ENCODE results near the gene PLA2G2F.

Gene PLA2G2F

DNA sequence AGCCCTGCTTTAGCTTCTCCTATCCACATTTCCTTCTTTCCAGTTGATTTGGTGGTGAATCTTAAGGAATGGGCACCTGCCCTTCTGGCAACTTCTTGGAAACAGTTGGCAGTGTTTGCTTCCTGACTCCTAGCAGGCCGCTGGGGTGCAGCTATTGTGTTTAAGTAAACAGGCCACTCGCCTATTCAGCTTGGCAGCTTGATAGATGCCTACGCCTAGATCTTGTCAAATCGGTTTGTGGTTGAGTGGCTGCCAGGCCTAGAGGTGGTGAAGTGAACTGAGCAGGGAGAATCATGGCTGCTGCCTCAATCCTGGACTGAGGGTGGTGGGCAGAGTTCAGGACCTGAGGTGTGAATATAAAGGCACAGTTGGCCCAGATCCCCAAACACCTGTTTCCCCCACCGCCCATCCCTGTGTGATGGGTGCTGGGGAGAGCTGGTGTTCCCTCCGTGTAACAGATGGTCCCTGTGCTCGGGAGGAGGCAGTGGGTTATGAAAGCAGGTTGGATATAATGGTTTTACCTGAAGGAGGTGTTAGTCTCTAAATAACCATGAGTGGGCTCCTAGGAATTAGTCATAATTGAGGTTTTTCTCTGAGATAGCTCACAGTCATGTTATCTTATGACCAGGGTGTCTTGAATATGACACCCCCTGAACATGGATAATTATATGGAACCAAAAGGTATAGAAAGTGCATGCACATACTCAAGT is 48.1 kb downstream of the PLA2G2F start:
- H3K27ac ChIP-seq, result no peak overlapping the region
- DNase-seq (ENCODE audit: low read depth, low spot score), result no peak

DNA sequence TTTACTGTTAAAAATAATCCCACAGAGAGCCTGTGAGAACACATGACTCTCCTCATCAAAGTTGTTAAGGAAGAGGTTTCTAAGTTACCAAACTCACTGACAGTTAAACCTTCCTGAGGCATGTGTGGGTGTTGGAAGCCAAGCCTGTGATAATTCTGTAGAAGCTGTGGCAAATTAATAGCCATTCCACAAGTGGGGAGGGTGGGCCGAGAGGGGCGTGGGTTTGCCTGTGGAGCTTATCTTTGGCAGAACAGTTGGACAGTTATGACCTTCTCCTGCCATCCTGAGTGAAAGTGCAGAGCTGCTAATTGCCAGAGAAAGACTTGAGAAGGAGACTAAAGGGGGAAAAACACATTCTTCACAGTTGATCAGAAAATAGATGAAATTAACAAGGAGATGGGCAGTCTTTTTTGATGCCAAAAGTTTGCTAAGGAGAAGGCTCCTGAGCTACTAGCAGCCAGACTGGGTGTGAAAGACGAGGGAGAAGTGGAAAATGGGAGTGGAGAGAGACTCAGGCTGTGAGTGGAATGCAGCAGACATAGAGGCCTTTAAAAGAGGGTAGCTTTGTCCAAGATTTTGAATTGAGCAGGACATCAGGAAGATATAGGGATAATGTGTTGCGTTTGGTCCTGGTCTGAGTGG is 48.8 kb downstream of the PLA2G2F start:
- no peak for DNase-seq (ENCODE audit: low read depth, low spot score)
- no peak overlapping the region for H3K27ac ChIP-seq

DNA sequence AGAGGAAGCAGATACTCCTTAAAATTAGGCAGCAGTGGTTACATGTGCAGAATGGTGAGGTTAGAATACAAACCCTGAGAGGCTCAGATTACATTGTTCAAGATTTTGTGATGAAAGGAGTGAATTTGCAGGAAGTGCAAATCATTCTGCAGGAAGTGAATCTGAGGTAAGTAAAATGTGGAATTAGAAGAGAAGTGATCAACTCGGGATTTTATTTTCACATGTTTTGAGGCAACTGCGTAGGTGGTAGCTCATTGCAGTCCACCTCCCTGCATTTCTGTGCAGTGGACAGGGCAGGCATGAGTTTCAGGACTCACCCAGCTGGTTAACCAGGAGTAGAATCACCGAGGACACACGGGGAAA is 49.3 kb downstream of the PLA2G2F start:
- H3K27ac ChIP-seq, result no peak overlapping the region
- DNase-seq (ENCODE audit: low read depth, low spot score), result no peak

DNA sequence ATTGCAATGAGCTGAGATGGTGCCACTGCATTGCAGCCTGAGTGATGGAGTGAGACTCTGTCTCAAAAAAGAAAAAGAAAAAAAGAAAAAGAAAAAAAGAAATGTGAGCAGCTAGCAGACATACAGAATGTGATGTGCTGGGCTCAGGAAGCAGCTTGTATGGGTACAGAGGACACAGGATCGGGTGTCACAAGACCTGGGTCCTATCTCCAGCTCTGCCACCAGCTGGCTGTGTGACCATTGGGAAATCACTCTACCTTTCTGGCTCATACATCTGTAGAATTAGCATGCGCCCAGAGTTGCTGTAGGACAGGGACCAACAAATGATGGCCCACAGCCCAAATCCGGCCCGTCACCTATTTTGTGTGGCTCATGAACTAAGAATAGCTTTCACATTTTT is 50.5 kb downstream of the PLA2G2F start:
- no peak overlapping the region for H3K27ac ChIP-seq
- no peak for DNase-seq (ENCODE audit: low read depth, low spot score)

DNA sequence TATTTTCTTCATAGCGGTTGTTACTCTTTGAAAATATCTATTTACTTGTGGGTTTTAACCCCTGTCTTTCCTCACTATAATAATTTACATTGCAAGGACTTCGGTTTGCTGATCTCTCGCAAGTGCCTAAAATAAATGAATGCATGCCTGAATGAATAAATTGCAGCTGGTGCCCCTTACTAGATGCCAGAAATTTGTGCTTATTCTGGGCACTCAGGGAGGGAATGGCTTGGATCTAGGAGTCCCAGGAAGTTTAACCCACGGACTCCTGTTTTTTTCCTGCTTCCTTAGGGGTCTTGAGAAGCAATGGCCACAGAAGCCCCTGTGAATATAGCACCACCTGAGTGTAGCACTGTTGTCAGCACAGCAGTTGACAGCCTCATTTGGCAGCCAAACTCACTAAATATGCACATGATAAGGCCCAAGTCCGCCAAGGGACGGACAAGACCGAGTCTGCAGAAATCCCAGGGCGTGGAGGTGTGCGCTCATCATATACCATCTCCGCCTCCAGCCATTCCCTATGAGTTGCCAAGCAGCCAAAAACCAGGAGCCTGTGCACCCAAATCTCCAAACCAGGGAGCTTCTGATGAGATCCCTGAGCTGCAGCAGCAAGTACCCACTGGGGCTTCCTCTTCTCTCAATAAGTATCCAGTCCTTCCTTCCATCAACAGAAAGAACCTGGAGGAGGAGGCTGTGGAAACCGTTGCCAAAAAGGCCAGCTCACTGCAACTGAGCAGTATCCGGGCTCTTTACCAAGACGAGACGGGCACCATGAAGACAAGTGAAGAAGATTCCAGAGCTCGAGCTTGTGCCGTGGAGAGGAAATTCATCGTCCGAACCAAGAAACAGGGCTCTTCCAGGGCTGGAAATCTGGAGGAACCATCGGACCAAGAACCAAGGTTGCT is 51.4 kb downstream of the PLA2G2F start:
- no peak overlapping the region for H3K27ac ChIP-seq
- no peak for DNase-seq (ENCODE audit: low read depth, low spot score)

DNA sequence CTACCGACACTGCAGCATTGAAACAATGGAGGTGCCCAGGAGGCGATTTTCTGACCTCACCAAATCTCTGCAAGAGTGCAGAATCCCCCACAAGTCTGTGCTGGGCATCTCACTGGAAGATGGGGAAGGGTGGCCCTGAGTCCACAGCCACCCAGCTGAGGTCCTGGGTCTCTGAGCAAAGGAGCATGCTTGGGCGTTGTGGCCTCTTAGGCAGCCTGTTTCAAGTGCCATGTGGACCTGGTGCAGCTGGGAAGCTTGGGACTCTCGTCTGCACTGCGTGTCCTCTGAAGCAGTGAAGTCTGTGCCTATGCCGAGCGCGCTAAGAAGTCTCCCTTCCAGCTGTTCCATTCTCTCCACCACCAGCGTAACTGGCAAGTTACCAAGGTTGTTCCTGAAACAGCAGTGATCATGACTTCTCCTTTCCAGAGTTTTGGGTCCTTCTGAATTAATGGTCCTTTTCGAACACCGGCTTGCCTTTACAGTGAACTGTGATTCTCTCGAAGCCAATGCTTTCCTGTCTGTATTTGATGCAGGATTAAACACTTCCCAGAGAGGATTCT is 52.2 kb downstream of the PLA2G2F start:
- no peak overlapping the region for H3K27ac ChIP-seq
- DNase-seq (ENCODE audit: low read depth, low spot score), result no peak

DNA sequence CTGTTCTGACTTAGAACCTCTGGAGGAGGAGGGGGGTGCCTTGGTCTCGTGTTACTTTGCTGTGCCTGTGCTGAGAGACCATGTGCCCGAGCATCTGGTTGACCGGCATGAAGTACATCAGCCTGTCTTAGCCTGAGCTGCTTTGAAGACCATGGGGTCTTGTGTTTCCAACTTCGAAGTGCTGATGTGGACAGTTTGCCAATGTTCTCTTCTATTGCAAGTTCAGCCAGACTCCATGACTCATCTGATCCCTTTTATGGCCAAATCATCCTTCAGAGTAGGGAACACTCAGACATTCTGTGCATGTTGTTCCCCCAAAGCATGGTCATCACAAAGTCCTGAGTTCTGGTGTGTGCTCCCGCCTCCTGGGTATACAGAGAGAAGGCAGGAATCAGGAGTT is 53.2 kb downstream of the PLA2G2F start:
- no peak overlapping the region for H3K27ac ChIP-seq
- DNase-seq (ENCODE audit: low read depth, low spot score), result no peak

DNA sequence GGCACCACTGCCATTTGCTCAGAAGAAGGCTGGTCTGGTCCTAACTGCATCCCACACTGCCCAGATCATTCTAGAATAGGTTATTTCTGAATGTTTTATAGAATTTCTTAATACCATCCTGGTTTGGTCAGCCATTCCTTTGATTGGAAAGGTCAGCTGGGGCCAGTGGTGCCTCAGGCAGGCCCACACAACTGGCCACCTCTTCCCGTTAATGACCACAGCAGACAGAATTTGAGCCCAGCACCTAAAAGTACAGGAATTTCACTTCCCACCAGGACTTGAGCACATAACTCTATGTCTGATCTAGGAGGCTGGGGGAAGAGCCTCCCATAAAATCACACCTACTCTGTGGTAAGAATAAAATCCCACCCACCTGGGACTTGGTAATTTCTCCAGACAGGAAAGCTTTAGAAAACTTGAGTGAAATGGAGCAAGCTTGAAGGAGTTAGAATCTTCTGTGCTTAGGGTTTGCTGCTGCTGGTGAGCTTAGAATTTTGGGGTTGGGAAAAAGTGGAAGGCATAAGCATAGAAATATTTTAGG is 53.8 kb downstream of the PLA2G2F start:
- no peak overlapping the region for H3K27ac ChIP-seq

DNA sequence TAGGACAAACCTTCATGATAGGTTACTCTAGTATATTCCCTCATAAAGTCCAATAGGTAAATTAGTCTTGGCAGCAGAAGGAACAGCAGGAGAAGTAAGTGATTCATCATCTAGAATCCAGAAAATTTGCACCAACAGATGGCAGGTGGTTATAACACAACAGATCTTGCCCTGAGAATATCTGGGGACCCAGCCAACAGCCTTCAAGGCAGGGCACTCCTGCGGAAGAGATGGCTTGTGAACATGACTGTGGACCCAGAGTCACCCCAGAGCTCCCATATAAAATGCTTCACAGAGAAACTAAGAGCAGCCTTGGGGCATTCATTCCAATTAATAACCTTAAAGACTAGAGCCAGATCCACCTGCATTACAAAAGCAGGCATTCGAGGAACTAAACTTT is 55.1 kb downstream of the PLA2G2F start:
- peak overlapping the region; percentile 15 for H3K27ac ChIP-seq
- DNase-seq (ENCODE audit: low read depth, low spot score), result peak; percentile 55

More for the DNA sequence above, 53.8 kb downstream of the PLA2G2F start:
- no peak for DNase-seq (ENCODE audit: low read depth, low spot score)

DNA sequence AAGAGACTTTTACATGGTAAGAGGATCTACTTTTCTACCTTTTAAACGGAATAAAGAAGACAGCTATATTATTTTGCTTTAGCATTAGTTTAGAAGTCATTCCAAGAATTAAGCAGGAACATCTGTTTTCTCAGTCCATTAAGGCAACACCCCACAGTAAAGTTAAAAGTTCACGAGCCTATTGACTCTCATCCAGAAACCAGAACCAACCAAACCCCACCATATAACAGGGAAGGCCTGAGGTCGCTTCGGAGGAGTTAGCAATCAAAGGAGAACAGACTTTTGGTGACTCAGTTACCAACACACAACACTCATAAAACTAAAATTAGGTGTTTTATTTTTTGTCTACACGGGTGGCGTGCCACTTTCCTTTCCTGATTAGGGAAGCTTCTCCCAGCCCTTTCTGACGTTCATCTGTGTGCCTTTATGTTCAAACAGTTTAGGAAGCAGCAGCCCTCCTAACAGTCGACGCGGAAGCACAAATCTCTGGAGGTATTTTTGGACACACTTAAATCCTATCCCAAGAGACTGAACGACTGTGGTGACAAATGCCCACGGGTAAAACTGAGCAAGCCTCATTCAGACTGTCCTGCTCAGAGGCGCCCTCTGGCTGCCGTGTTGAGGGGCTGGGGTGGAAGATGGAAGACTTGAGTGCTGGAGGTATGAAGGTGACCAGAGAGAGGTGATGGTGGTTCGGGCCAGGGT is 55.8 kb downstream of the PLA2G2F start:
- peak overlapping the region; percentile 15 for H3K27ac ChIP-seq
- no peak for DNase-seq (ENCODE audit: low read depth, low spot score)

DNA sequence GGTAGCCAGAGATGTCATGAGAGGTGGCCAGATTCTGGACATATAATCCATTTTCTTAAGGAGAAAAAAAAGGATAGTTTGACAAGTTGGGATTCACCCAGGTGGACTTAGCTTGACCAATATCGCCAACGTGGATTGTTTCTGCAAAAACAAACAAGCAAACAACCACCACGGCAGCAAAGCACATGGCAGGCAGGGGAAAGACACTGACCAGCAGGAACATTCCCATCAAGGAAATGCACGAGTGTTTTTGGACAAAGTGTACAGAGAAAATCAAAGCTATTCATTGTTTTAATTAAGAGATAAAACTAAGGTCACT is 56.3 kb downstream of the PLA2G2F start:
- no peak overlapping the region for H3K27ac ChIP-seq
- DNase-seq (ENCODE audit: low read depth, low spot score), result no peak

DNA sequence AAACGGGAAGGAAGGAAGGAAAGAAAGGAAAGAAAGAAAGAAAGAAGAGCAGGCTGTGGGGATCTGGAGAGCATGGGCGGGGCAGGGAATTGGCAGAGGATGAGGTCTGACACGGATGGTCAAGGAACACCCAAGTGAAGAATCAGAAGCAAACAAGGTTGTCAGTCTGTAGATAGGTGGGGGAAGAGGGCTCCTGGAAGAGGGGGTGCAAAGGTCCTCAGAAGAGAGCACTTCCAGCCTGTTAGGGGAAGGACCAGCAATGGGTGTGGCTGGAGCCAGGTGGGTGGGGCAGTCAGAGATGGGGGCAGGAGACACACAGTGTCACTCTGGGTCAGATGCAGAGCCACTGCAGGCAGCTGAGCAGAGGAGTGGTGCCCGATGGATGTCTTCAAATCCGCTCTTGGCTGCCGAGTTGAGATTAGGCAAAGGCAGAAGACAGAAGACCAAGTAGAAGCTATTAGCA is 58.2 kb downstream of the PLA2G2F start:
- H3K27ac ChIP-seq, result no peak overlapping the region
- DNase-seq (ENCODE audit: low read depth, low spot score), result no peak

DNA sequence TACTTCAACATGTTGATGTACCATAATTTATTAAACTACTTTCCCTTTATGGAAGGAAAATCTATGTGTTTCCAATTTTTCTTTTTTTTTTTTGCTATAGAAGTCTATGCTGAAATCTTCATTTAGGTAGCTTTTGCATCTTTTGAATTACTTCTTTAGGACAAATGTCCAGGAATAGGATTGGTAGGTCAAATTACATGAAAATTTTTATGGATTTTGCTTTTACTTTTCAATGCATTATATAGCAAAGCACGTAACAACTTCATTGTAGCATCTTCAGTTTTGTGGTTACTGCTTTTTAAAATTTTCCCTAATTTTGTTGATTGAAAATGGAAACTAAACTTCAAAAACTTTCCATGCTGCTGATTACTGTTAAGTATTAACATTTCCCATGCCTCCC is 59.2 kb downstream of the PLA2G2F start:
- no peak for DNase-seq (ENCODE audit: low read depth, low spot score)
- no peak overlapping the region for H3K27ac ChIP-seq

DNA sequence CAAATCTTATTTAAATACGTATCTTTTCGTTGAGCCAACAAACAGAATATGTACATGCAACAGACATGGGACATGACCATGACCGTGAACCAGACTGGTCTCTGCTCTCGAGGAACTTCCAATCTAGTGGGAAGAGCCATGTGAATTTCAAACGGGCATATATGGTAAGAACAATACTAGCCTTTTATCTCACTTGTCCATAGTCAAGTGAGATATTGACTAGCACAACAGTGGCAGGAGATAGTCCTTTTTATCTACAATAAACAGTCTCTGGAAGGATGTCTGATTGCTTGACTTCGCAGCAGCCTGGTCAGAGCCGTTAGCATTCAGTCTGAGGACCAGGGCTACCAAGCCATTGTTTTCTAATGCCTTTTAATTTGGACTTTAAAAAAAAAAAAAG is 59.8 kb downstream of the PLA2G2F start:
- no peak for DNase-seq (ENCODE audit: low read depth, low spot score)
- H3K27ac ChIP-seq, result no peak overlapping the region

DNA sequence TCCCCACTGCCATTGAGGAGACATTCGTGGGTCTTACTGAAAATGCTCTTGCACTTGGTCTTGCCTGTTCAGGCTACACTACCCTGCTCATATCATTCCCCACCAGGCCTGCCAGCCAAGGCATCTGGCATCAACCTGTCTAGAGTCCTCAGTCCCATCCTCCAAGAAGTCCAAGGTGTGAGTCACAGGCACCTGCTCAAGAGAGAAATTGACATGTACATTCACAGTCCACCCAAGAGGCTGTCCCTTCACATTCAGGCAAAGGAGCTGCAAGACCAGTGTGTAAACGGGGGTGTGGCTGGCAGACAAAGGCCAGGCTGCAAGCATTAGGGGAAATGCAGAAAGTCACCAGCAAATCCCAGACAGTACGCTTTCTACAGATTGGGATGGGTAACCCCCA is 60.3 kb downstream of the PLA2G2F start:
- H3K27ac ChIP-seq, result no peak overlapping the region
- DNase-seq (ENCODE audit: low read depth, low spot score), result peak; percentile 36

DNA sequence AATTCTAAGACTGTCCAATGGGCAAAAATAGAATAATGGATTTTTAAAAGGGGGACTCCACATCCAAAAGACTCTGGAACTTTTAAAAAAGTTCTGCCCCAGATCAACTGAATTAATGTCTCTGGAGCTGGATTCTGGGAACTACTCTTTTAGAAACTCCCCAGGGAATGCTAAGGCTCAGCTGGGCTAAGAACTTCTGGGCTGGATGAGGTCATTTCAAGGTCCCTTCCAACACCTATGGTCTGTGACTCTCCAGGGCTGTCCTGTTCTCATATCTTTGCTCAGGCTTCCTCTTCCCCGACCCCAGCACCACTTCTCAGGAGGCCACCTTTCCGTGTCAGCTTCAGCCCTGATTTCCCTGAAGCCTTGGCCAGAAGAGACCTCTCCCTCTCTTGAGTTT is 60.7 kb downstream of the PLA2G2F start:
- no peak for DNase-seq (ENCODE audit: low read depth, low spot score)
- no peak overlapping the region for H3K27ac ChIP-seq
